Muscle of back (tissue), 11 donors: Measurements from ENCODE around the gene BLOC1S4. TPM values are rescaled to one million over a fixed set of nuclear protein-coding genes. Genes with fewer than 3 reads are reported as not detected.

Experiments
- DNase-seq, 3 donors: peaks; one replicate each; pipeline versions ENCODE4 v3.0.0 to v3.0.0-alpha.2; 2013
- polyA plus RNA-seq, 10 donors: library from polyadenylated mRNA; unstranded; fragments of 120-200 nt; gene quantifications; one replicate each; pipeline ENCODE4 v1.2.1, GENCODE V29; 2013; ENCODE audit not compliant: insufficient read length in 10 of 10

Gene BLOC1S4
- polyA plus RNA-seq, 10 donors, result 6.1 to 10.6 (median 8.5) TPM

- no peak for DNase-seq
Observed at GRCh38 chr4:6687947-6688878, 27.8 kb upstream of the BLOC1S4 start.

GRCh38 chr4:6688879-6689505 lies 27.0 kb upstream of the BLOC1S4 start:
- DNase-seq, result peak; percentile 37 to 86 (median 74)

GRCh38 chr4:6689506-6689960 lies 26.4 kb upstream of the BLOC1S4 start:
- DNase-seq, result no peak

- DNase-seq, result no peak
Observed at GRCh38 chr4:6692379-6692778, 23.6 kb upstream of the BLOC1S4 start.

- peak in 2 of 3 donors; percentile 14 to 54 for DNase-seq
Observed at GRCh38 chr4:6692806-6693205, 23.2 kb upstream of the BLOC1S4 start.

- no peak for DNase-seq
Observed at GRCh38 chr4:6693231-6694176, 22.5 kb upstream of the BLOC1S4 start, which contains the start of gene S100P. Gene S100P (plus strand): TSS chr4:6693878. CDS start chr4:6693933, 55 bp downstream.

DNA sequence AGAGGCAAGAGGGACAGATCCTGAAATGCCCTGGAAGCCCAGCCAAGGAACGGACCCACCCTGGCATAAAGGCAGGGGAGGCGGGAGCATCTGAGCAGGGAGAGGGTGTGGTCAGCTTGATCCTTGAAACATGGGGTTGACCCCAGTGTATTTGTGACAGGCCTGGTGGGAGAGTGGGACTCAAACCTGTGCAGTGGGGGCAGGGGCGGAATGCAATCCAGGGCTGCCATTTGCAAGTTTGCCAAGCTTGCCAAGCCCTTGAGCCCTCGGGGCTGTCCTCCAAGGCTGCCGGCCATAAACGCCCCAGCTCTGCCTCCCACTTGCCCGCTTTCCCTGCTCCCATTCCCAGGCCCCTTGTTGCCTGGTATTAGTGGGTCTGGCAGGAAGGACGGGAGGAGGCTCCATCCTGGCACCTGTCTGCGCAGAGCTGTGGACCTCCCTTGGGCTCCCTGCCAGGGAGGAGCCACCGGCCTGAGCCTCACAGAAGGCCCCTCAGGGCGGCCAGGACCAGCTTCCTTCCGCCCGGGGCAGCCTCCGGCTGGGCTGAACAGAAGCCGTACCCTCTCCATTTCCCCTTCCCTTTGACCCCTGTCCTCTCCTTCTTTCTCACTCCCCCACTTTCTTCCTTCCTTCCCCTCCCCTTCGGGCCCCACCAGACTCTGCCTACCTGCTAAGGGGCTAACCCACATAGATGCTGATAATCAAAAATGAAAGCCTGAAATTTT lies 21.6 kb upstream of the BLOC1S4 start:
- no peak for DNase-seq

DNA sequence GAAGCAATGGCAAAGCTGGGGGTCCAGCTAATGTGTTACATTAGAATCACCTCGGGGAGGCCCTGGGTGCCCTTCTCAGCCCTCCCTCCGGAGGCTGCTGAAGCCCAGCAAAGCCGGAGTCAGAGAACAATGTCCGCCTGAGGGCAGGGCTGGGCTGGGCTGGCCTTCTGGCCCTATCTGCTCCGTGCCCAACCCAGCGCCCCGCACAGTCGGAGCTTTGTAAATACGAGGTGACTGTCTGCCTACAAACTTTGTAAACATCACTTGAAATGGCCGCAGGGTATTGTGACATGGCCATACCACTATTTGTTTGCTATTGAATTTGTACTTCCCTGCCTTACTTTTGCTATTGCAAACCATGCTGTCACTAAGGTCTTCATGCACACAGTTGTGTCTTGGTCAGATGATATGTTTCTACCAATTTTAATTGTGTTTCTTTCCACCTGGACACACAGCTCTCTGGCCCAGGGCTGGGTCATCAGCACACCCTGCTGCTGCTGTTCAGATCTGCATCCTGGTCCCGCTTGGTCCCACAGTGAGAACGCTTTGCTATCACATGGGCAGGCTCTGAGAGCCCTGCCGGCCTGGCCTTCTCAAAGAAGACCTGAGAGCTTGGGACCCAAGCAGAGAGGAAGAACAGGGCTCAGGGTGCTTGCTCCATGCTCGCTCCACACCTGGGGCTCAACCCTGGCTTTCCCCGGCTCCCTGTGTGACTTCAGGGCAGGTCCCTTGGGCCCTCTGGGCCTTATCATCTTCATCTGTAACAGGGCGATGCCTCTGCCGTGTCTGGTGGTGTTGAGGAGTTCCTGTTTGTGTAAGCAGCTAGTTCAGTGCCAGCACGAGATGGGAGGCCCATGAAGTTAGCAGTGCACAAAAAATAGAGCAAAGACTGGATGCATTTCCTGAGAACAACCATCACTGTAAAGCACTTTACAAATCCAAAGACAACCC lies 20.0 kb upstream of the BLOC1S4 start:
- DNase-seq, result no peak

GRCh38 chr4:6696611-6697010 lies 19.4 kb upstream of the BLOC1S4 start:
- no peak for DNase-seq

- no peak for DNase-seq
Observed at GRCh38 chr4:6697131-6697530, 18.8 kb upstream of the BLOC1S4 start.

DNA sequence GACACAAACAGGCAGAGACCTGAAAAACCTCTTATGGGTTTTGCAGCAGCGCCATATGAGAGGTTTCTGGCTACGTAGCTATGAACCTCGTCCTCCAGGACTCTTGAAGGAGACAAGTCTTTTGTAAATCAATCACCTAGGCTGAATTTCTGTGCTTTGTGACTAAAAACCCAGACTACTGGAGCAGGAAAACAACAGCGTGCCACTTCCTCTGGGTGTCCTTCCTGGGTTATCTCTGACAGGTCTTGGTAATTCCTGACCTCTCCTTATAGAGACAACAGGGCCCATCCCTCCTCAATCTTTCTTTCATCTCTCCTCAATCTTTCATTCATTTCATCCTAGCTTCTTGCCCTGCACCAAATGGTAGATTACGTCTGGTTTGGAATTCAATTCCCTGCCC lies 16.6 kb upstream of the BLOC1S4 start:
- no peak for DNase-seq

DNA sequence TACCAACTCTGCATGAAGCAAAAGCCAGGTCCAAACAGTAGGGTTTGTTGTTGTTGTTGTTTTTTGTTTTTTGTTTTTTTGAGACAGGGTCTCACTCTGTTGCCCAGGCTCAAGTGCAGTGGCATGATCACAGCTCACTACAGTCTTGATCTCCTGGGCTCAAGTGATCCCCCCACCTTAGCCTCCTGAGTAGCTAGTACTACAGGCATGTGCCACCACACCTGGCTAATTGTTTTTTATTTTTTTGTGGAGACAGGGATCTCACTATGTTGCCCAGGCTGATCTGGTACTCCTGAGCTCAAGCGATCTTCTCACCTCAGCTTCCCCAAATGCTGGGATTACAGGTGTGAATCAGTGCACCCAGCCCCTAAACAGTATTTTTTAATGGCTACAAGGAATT lies 16.1 kb upstream of the BLOC1S4 start:
- no peak for DNase-seq

GRCh38 chr4:6701371-6701770 lies 14.6 kb upstream of the BLOC1S4 start:
- DNase-seq, result no peak

DNA sequence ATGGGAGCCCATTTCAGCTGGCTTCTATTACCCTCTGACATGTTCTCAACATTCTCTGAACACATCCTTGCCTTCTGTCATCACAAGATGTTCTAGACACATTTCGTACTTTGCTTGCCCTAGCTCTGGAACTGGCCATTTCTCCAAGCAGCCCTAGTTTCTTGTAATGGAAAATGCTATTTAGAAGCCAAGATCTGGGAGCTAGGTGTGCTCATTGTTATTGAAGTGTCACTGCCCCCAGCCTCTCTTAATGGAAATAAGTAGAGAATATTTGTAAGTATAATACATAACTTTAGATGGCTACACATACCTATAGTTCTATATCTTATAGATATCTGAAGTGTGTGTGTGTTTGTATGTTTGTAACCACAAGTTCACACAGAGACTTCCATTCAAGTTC lies 13.2 kb upstream of the BLOC1S4 start:
- DNase-seq, result no peak

GRCh38 chr4:6703786-6704185 lies 12.2 kb upstream of the BLOC1S4 start:
- no peak for DNase-seq

- no peak for DNase-seq
Observed at GRCh38 chr4:6705646-6706045, 10.3 kb upstream of the BLOC1S4 start.

GRCh38 chr4:6706173-6706572 lies 9.8 kb upstream of the BLOC1S4 start:
- no peak for DNase-seq

GRCh38 chr4:6709230-6710114 lies 6.5 kb upstream of the BLOC1S4 start, which contains the start of gene MRFAP1L1:
Gene MRFAP1L1 (minus strand): TSS chr4:6709865. CDS start chr4:6709629, 236 bp downstream.
- peak; percentile 97 to 99 (median 97) for DNase-seq

DNA sequence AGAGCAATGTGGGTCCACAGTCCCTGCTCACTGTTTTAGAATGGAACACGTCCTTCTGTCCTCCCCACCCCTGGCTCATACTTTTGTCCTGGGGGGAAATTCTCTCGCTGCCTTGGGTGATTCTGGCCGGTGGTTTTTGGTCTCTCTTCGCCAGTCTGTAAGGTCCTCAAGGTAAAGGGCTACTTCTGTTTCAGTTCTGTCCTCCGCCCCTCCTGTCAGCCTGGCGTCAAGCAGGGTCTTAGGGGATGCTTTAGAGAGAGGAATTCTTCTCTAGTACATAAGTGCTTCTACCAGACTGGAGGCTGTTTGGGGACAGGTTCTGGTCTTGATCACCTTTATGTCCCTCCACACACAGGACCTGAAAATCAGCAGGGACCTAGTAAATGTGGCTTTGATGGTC lies 5.7 kb upstream of the BLOC1S4 start:
- no peak for DNase-seq
